Cardiac fibroblast (primary cell): ENCODE measurements around the gene RAB11FIP4.

Experiments
- DNase-seq, 2 donors: peaks; one replicate each; pipeline versions ENCODE4 v3.0.0 to v3.0.0-alpha.2; 2010; ENCODE audit warnings: low read depth in 2 of 2
- H3K4me3 ChIP-seq, 2 donors: replicated peaks in 1 of 2; 1 replicate in 1 of 2; 2 replicates in 1 of 2; pipeline ENCODE4 v1.5.1; 2011; ENCODE audit warnings: low read depth in 2 of 2, low read length in 2 of 2, mild to moderate bottlenecking in 2 of 2, moderate library complexity in 1 of 2
- TF ChIP-seq, protein P1 (sequence below): IDR thresholded peaks from one replicate; pipeline ENCODE4 v1.5.1; 2011; ENCODE audit warnings: low read depth, mild to moderate bottlenecking, low read length, inconsistent platforms

The RAB11FIP4 gene

GRCh38 chr17:31489295-31490018 is 98.0 kb downstream of the RAB11FIP4 start:
- no peak overlapping the region for H3K4me3 ChIP-seq
- DNase-seq = no peak
- TF ChIP-seq, protein P1, sequence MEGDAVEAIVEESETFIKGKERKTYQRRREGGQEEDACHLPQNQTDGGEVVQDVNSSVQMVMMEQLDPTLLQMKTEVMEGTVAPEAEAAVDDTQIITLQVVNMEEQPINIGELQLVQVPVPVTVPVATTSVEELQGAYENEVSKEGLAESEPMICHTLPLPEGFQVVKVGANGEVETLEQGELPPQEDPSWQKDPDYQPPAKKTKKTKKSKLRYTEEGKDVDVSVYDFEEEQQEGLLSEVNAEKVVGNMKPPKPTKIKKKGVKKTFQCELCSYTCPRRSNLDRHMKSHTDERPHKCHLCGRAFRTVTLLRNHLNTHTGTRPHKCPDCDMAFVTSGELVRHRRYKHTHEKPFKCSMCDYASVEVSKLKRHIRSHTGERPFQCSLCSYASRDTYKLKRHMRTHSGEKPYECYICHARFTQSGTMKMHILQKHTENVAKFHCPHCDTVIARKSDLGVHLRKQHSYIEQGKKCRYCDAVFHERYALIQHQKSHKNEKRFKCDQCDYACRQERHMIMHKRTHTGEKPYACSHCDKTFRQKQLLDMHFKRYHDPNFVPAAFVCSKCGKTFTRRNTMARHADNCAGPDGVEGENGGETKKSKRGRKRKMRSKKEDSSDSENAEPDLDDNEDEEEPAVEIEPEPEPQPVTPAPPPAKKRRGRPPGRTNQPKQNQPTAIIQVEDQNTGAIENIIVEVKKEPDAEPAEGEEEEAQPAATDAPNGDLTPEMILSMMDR = no peak

DNA sequence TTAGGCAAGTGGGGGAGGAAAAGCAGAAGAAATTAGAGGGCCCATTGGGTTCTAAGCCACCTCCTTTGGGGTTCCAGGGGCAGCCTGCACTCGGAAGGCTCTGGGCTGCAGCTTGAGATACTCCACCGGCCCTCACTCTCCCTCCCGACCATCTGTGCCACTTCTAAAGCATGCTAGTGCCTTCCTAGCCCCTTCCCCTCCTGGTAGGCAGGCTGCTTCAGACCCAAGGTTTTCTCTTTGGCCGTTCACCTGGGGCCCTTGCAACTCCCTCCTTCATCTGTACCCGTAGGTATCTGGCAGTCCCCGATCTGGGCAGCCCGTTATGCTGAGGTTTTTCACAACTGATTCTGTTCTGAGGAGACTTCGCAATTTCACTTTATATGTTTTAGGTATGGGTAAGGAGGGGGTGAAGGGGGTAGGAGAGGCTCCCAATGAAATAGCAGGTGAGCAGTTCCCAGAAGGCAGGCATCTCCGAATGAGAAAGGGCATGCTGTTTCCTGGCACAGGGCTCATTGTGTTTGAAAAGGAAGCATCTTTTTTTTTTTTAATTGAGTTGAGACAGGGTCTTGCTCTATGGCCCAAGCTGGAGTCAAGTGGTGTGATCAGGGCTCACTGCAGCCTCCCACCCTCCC is 98.7 kb downstream of the RAB11FIP4 start:
- TF ChIP-seq, protein P1 = no peak
- no peak overlapping the region for H3K4me3 ChIP-seq
- no peak for DNase-seq

DNA sequence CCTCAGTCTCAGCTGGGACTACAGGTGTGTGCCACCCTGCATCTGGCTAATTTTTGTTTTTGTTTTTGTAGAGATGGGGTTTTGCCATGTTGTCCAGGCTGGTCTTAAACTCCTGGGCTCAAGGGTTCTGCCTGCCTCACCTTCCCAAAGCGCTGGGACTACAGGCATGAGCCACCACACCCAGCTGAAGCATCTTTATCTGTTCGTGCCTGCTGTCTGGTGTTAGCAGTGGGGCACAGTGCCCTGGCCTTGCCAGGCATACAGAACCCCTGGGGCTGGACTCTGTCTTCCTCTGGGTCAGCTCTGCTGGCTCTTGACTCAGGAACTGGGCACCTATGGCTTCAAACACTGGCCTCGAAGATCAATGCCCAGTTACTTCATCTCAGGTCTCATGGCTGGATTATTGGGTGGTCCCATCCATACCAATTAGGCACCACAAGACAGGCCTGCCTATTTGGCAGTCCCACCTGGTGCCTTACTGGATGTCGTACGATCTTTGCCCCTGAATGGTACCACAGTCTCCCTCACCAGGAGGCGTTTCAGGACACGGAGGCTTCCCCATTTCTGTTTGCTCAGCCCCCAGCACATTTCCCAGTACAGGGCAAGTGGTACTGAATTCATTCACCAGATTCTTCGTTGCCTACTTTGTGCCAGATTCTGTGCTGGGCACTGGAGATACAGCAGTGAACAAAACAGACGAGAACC is 99.3 kb downstream of the RAB11FIP4 start:
- TF ChIP-seq, protein P1 = no peak

DNA sequence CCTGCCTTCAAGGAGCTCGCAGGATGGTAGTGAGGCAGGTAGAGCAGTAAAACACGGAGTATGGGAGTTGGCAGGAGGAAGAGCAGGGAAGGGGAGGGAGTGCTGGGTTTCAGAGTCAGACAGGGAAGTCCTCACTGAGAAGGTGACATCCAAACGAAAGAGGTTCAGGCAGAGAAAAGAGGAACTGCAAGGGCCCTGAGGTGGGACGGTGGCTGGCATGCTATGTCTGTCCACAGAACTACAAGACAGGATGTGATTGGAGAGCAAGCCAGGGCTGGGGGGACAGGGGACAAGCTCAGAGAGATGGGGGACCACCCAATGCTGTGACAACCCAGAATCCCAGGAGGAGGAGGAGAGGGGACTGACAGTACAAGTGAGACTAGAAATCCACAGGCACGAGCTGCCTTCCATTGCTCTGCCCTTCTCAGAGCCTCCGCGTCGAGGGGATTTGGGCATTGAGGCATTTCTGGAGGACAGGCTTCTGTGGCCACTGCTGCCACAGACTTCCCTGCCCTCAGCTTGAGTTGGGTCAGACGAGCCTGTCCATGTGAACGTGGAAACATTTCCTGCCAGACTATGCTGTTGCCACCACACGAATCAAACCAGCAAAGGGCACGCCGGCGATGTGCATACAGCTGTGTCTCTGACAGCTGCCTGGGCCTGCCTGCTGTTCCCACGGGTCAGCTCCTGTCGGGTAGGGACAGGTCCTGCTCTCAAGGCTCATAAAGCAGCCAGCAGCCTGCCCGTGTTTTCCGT is 100.1 kb downstream of the RAB11FIP4 start:
- no peak for DNase-seq
- TF ChIP-seq, protein P1 = no peak
- H3K4me3 ChIP-seq = no peak overlapping the region

More for the DNA sequence above, 99.3 kb downstream of the RAB11FIP4 start:
- DNase-seq = no peak
- H3K4me3 ChIP-seq = no peak overlapping the region

- no peak for DNase-seq
- TF ChIP-seq, protein P1 = no peak
- H3K4me3 ChIP-seq = no peak overlapping the region
Observed at GRCh38 chr17:31492206-31492605, 100.7 kb downstream of the RAB11FIP4 start.

DNA sequence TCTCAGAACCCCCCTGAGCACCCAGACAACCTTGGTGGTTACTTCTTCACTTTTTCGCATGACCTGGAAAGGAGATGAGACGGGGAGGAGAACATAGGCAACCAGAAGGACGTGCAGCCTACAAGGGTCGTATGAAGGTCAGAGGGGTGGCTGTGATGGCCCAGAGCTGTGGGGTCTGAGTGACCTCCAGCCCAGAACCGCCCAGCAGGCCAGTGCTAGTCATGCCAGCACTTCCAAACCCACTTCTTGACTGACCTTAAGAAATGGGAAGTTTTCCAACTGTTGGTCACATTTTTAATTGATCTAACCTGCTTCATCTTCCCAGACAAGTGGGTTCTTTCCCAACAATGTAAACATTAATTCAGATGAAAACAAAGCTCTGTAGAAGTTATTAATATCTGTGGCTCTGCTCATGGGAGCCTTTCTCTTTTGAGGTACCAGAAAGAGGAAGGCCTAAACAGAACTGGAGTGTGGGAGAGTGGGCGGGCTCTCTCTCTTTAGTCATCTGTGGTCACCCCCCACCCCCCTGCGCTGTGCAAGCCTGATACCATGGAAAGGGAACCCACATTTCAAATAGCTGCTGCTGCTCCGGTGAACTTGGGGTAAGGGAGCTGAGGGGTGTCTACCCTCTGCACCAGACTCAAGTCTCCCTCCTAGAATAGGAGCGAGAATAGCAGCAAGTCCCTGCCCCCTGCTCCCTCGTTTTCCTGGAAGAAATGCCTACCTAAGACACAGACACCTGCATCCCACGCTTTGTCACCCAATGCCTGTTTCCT is 101.6 kb downstream of the RAB11FIP4 start:
- no peak for DNase-seq
- H3K4me3 ChIP-seq = no peak overlapping the region
- TF ChIP-seq, protein P1 = no peak
